K562 (cell line): ENCODE measurements around the gene PHF14. TPM values are rescaled to one million over a fixed set of nuclear protein-coding genes. Genes with fewer than 3 reads are reported as not detected.

Source experiments
- ATAC-seq: fragments of 200-7000 bp; cut with Tn5 transposase; 3 replicates; pipeline ENCODE4 v1.9.1; 2020; ENCODE audit warnings: moderate library complexity
- BruUV-seq: library from RNA; stranded (reverse); fragments of 400-500 nt; replicated peaks from 2 replicates; lab custom pipeline; 2021; lab: Mats Ljungman, UMichigan
- CTCF ChIA-PET: fragments of 300-600 bp; formaldehyde crosslinking; extraction: SDS; loops from one replicate; lab custom pipeline; 2021; ENCODE audit warnings: low intra/inter-chr PET ratio; lab: Yijun Ruan, JAX
- POLR2A ChIA-PET: fragments of 300-600, 350-650 bp; sonication (Branson Sonifier 250); formaldehyde crosslinking; extraction: SDS; loops from one replicate; lab custom pipeline; 2021; ENCODE audit warnings: antibody characterized with exemption, inconsistent platforms; lab: Yijun Ruan, JAX
- DNase-seq, 4 experiments: peaks; one replicate each; pipeline versions ENCODE4 v3.0.0 to v3.0.0-alpha.2; 2011 to 2018; ENCODE audit warnings: low spot score in 3 of 4, mixed read lengths in 3 of 4; ENCODE audit errors: extremely low read depth in 1 of 4
- FAIRE-seq: peaks from 2 replicates; lab custom pipeline; 2011; peaks lifted over from hg19 to GRCh38; lab: Jason Lieb, UNC
- H2AFZ ChIP-seq: 2 replicates; pipeline ENCODE4 v1.6.0; 2011; ENCODE audit warnings: low read depth, low read length, control low read depth, inconsistent platforms
- H3K27ac ChIP-seq: fragments of 200-600 bp; 3 replicates; pipeline ENCODE4 v1.8.0; 2011; ENCODE audit warnings: low read depth, mild to moderate bottlenecking, control low read depth, inconsistent platforms, low read length, moderate library complexity, mixed read lengths; ENCODE audit errors: extremely low read depth
- H3K27me3 ChIP-seq, 2 experiments: fragments of 300-600 bp in 1 of 2; 2 replicates in 1 of 2; 3 replicates in 1 of 2; pipeline versions ENCODE4 v1.6.0 to v1.8.0; 2011; ENCODE audit warnings: inconsistent platforms in 2 of 2, low read length in 2 of 2, mild to moderate bottlenecking in 1 of 2, mixed read lengths in 1 of 2, moderate library complexity in 1 of 2; ENCODE audit not compliant: control insufficient read depth in 2 of 2, insufficient read depth in 2 of 2
- H3K36me3 ChIP-seq: fragments of 300-600 bp; 3 replicates; pipeline ENCODE4 v1.8.0; 2011; ENCODE audit warnings: mild to moderate bottlenecking, low read length, inconsistent platforms; ENCODE audit not compliant: control insufficient read depth, insufficient read depth
- H3K4me1 ChIP-seq, 2 experiments: fragments of 200-600 bp in 1 of 2; replicated peaks in 1 of 2; 2 replicates in 1 of 2; 3 replicates in 1 of 2; pipeline versions ENCODE4 v1.5.1 to v1.8.0; 2011; ENCODE audit warnings: inconsistent platforms in 2 of 2, low read length in 2 of 2, mild to moderate bottlenecking in 1 of 2, mixed read lengths in 1 of 2, moderate library complexity in 1 of 2; ENCODE audit not compliant: control insufficient read depth in 2 of 2, insufficient read depth in 2 of 2
- H3K4me2 ChIP-seq: 2 replicates; pipeline ENCODE4 v1.6.1; 2011; ENCODE audit warnings: low read length, control low read depth, inconsistent platforms, mixed read lengths; ENCODE audit not compliant: insufficient read depth
- H3K4me3 ChIP-seq: fragments of 200-600 bp; sonication (generic), shearing (Covaris generic); 2 replicates; pipeline ENCODE4 v1.5.1; 2016; ENCODE audit warnings: control low read depth, inconsistent platforms
- H3K79me2 ChIP-seq: fragments of 200-600 bp; 3 replicates; pipeline ENCODE4 v1.8.0; 2011; ENCODE audit warnings: low read length, inconsistent platforms; ENCODE audit not compliant: control insufficient read depth, insufficient read depth
- H3K9ac ChIP-seq, 2 experiments: 2 replicates each; pipeline versions ENCODE4 v1.6.0 to v1.6.1; 2011; ENCODE audit warnings: low read depth in 2 of 2, low read length in 2 of 2, control low read depth in 1 of 2, inconsistent platforms in 1 of 2, mild to moderate bottlenecking in 1 of 2, mixed read lengths in 1 of 2; ENCODE audit not compliant: insufficient read depth in 1 of 2
- H3K9me1 ChIP-seq: one replicate; pipeline ENCODE4 v1.6.0; 2011; ENCODE audit warnings: inconsistent platforms, mild to moderate bottlenecking, low read length, moderate library complexity; ENCODE audit not compliant: control insufficient read depth, insufficient read depth
- H3K9me3 ChIP-seq: replicated peaks from 2 replicates; pipeline ENCODE4 v1.5.1; 2011; ENCODE audit warnings: low read depth, low read length, inconsistent platforms; ENCODE audit not compliant: control insufficient read depth, insufficient read depth
- H4K20me1 ChIP-seq: replicated peaks from 2 replicates; pipeline ENCODE4 v1.6.1; 2011; ENCODE audit warnings: low read length, inconsistent platforms, mixed read lengths; ENCODE audit not compliant: control insufficient read depth, insufficient read depth
- ARID1B ChIP-seq: fragments of 450-650 bp; IDR thresholded peaks from 2 replicates; pipeline ENCODE4 v1.6.1; 2016; ENCODE audit warnings: antibody characterized with exemption, mild to moderate bottlenecking, inconsistent platforms
- ETV6 ChIP-seq, 3 experiments: fragments of 150-350 bp in 1 of 3; sonication (generic) in 1 of 3; formaldehyde crosslinking in 1 of 3; IDR thresholded peaks; 2 replicates each; pipeline versions ENCODE4 v1.6.1 to v1.8.0; 2014 to 2022; ENCODE audit warnings: borderline replicate concordance in 2 of 3, low read depth in 2 of 3, antibody characterized with exemption in 1 of 3, low read length in 1 of 3, mild to moderate bottlenecking in 1 of 3, missing genetic modification reagents in 1 of 3
- PRMT5 ChIP-seq: sonication (generic); formaldehyde crosslinking; IDR thresholded peaks from 2 replicates; pipeline ENCODE4 v1.5.0; 2020; ENCODE audit warnings: missing genetic modification reagents
- RBBP5 ChIP-seq: fragments of 200-600 bp; sonication (generic); IDR thresholded peaks from 2 replicates; pipeline ENCODE4 v1.6.1; 2012; ENCODE audit warnings: borderline replicate concordance, mild to moderate bottlenecking, low read length, control low read depth, inconsistent platforms; ENCODE audit not compliant: insufficient read depth, poor library complexity, severe bottlenecking
- SMARCE1 ChIP-seq: fragments of 450-650 bp; IDR thresholded peaks from 2 replicates; pipeline ENCODE4 v1.7.1; 2016; ENCODE audit warnings: mild to moderate bottlenecking
- WGBS: fragments of 100-300 bp; shearing (Covaris generic); methylation state at CpG from one replicate; pipeline ENCODE4 v1.1.6; 2016; ENCODE audit warnings: low coverage, mixed read lengths; ENCODE audit not compliant: insufficient coverage; ENCODE audit errors: missing lambda C conversion rate; 5-methylcytosine and 5-hydroxymethylcytosine counted together
- in situ Hi-C: fragments of 300-500 bp; cut with MboI; formaldehyde crosslinking; loops from 4 replicates; pipeline ENCODE4 v1.15.0; 2018; ENCODE audit warnings: inconsistent platforms, mixed read lengths
- intact Hi-C: fragments of 100-400 bp; cut with micrococcal nuclease; formaldehyde crosslinking; loops from 2 replicates; pipeline ENCODE4 v1.14.2; 2022
- polyA plus RNA-seq, 8 experiments: library from polyadenylated mRNA; depleted of rRNA in 4 of 8; stranded (reverse) in 5 of 8; unstranded in 3 of 8; fragments of >200 nt; fragmentation: Nextera tagmentation in 2 of 8; fragmentation: Illumina TruSeq in 1 of 8; extraction: Ambion mirVana in 2 of 8; extraction: Trizol in 1 of 8; gene quantifications; 2 replicates each; pipeline versions ENCODE4 v1.2.1 to v1.2.3, GENCODE V29; 2011 to 2014; ENCODE audit warnings: inconsistent platforms in 1 of 8, missing spikeins in 1 of 8
- total RNA-seq, 7 experiments: library from RNA; depleted of rRNA in 6 of 7; stranded (reverse); fragments of >200 nt in 6 of 7; fragmentation: Illumina TruSeq in 2 of 7; extraction: Trizol in 2 of 7; gene quantifications; 2 replicates each; pipeline versions ENCODE4 v1.2.1 to v1.2.3, GENCODE V29; 2011 to 2021; ENCODE audit warnings: low replicate concordance in 1 of 7
- TF ChIP-seq, protein P1 (sequence below): sonication (generic); formaldehyde crosslinking; IDR thresholded peaks from 2 replicates; pipeline ENCODE4 v1.8.0; 2023; ENCODE audit warnings: mild to moderate bottlenecking, missing genetic modification reagents
- TF ChIP-seq, protein P2 (sequence below): fragments of 450-650 bp; IDR thresholded peaks from 2 replicates; pipeline ENCODE4 v1.6.1; 2016; ENCODE audit warnings: borderline replicate concordance
- TF ChIP-seq, protein P3 (sequence below): sonication (generic); formaldehyde crosslinking; IDR thresholded peaks from 2 replicates; pipeline ENCODE4 v1.4.0; 2020; ENCODE audit warnings: mild to moderate bottlenecking, missing genetic modification reagents

PHF14 gene
- total and polyA plus RNA-seq, 9 of the 15 experiments (the other 6 are each of a cell fraction or from before 2014, with no cell fraction given): 27.5 to 67.6 (median 41.4) TPM

DNA sequence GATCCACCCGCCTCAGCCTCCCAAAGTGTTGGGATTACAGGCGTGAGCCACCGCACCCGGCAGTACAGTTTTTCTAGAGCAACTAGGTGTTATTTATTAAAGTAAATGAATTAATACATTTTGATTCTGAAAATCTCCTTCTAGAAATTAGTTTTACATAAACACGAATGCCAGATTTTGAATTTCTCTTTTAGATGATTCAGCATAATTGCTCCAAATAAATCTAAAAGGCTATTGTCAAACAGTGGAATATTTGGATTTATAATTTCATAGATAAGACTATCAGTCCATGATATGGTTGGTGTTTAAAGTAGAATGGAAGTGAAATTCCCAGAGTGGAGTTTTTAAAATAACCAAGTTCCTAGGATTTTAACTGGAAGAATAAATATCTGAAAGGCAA, 1.5 kb upstream of the PHF14 start (continued):
- TF ChIP-seq, protein P1, sequence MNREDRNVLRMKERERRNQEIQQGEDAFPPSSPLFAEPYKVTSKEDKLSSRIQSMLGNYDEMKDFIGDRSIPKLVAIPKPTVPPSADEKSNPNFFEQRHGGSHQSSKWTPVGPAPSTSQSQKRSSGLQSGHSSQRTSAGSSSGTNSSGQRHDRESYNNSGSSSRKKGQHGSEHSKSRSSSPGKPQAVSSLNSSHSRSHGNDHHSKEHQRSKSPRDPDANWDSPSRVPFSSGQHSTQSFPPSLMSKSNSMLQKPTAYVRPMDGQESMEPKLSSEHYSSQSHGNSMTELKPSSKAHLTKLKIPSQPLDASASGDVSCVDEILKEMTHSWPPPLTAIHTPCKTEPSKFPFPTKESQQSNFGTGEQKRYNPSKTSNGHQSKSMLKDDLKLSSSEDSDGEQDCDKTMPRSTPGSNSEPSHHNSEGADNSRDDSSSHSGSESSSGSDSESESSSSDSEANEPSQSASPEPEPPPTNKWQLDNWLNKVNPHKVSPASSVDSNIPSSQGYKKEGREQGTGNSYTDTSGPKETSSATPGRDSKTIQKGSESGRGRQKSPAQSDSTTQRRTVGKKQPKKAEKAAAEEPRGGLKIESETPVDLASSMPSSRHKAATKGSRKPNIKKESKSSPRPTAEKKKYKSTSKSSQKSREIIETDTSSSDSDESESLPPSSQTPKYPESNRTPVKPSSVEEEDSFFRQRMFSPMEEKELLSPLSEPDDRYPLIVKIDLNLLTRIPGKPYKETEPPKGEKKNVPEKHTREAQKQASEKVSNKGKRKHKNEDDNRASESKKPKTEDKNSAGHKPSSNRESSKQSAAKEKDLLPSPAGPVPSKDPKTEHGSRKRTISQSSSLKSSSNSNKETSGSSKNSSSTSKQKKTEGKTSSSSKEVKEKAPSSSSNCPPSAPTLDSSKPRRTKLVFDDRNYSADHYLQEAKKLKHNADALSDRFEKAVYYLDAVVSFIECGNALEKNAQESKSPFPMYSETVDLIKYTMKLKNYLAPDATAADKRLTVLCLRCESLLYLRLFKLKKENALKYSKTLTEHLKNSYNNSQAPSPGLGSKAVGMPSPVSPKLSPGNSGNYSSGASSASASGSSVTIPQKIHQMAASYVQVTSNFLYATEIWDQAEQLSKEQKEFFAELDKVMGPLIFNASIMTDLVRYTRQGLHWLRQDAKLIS (CRISPR knock-in tag): no peak

DNA sequence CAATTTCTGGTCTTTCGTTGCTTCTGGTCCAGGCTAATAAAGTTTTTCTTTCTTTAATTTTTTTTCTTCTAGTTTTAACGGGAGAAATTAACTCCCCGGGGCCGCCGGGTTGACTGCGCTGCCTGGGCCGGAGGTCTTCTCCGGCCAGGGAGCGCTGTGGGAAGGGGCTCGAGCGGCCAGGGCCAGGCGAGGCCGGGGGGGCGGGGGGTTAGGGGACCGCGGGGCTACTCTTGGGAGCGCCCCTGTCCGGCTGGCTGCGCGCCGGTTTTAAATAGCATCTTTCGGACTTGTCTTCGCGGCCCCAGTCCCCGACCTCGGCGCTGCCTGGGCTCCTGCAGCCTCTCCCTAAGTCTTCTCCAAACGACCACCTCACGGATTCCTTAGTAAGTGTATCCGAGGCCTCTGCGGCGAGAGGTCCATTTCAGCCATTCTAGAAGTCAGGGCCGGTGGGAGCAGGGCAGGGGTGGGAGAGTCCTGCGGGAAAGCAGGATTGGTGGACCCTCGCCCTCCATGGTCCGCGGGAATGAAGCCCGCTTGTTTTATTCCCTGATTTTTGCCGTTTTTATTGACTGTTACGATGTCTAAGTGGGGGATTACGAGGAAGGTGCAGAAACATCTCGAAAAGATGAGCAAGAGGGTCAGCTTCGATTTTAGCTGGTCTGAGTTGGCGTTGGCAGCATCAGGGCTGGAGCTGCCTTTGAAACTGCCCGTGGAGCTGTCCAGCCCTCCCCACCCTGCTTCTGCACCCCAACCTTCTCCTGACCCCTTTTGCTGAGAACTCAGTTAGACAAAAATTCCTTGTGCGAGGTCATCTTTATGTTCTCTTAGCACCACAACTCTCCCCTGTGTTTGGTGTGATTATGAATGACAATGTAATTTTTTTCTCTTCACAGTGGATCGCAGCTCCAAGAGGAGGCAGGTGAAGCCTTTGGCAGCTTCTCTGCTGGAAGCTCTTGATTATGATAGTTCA, 555 bp downstream of the PHF14 start:
- DNase-seq (peak; percentile 42 to 60 (median 46)), ATAC-seq (peak; percentile 55), FAIRE-seq (peak; percentile 72)
- Histone ChIP-seq H3K9me1 (no peaks in the 10 kb centered on the region), H3K9me3 (no peaks in the 10 kb centered on the region; the same call in 1 of the 2 replicates), H3K4me1 (peaks cover 0 to 3% of the 10 kb centered on the region in 2 experiments; a peak in 1 of 5 replicates), H3K36me3 (peaks cover 17% of the 10 kb centered on the region; the same call in 2 of the 3 replicates), H3K4me3 (peak overlapping the region; percentile 65), H3K4me2 (peak overlapping the region; percentile 93), H4K20me1 (no peaks in the 10 kb centered on the region), H3K79me2 (peaks cover 46% of the 10 kb centered on the region), H3K27ac (peak overlapping the region; percentile 93), H3K27me3 (no peaks in the 10 kb centered on the region), H3K9ac (peak overlapping the region; percentile 92 to 96), H2AFZ (peak overlapping the region; percentile 90)
- intact Hi-C loops (loop anchor here (1.0 kb wide), 1 partner anchor 34 kb away; a partner anchor contains a TSS), in situ Hi-C loops (no loop called here)
- BruUV-seq: TSS peak; percentile 46
- POLR2A ChIA-PET: interaction anchor here (0.7 to 1.6 kb wide), 5 partner anchors 8 to 43 kb away, joined by 3 to 6 read pairs (median 4); a partner anchor contains a TSS
- WGBS: under 1% methylated on average over 40 of the region's 47 CpGs
- CTCF ChIA-PET: no interaction called here
- TF ChIP-seq ETV6 (IDR thresholded peaks at IDR 0.05; ENCODE audit: borderline replicate concordance in 1 of 2, low read depth in 2 of 2, low read length in 1 of 2) (no peak), ETV6 (CRISPR knock-in tag; IDR thresholded peaks at IDR 0.05; ENCODE audit: borderline replicate concordance) (0 out of 2 replicates have a peak, but pooled peaks have one; percentile 30), ARID1B (no peak), SMARCE1 (peak; percentile 59; the same call in 1 of the 2 replicates), RBBP5 (peak; percentile 69), PRMT5 (CRISPR knock-in tag) (no peak)
- TF ChIP-seq, protein P2, sequence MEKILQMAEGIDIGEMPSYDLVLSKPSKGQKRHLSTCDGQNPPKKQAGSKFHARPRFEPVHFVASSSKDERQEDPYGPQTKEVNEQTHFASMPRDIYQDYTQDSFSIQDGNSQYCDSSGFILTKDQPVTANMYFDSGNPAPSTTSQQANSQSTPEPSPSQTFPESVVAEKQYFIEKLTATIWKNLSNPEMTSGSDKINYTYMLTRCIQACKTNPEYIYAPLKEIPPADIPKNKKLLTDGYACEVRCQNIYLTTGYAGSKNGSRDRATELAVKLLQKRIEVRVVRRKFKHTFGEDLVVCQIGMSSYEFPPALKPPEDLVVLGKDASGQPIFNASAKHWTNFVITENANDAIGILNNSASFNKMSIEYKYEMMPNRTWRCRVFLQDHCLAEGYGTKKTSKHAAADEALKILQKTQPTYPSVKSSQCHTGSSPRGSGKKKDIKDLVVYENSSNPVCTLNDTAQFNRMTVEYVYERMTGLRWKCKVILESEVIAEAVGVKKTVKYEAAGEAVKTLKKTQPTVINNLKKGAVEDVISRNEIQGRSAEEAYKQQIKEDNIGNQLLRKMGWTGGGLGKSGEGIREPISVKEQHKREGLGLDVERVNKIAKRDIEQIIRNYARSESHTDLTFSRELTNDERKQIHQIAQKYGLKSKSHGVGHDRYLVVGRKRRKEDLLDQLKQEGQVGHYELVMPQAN: peak; percentile 39
- TF ChIP-seq, protein P3, sequence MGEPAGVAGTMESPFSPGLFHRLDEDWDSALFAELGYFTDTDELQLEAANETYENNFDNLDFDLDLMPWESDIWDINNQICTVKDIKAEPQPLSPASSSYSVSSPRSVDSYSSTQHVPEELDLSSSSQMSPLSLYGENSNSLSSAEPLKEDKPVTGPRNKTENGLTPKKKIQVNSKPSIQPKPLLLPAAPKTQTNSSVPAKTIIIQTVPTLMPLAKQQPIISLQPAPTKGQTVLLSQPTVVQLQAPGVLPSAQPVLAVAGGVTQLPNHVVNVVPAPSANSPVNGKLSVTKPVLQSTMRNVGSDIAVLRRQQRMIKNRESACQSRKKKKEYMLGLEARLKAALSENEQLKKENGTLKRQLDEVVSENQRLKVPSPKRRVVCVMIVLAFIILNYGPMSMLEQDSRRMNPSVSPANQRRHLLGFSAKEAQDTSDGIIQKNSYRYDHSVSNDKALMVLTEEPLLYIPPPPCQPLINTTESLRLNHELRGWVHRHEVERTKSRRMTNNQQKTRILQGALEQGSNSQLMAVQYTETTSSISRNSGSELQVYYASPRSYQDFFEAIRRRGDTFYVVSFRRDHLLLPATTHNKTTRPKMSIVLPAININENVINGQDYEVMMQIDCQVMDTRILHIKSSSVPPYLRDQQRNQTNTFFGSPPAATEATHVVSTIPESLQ (CRISPR knock-in tag): no peak
